Loucy (cell line): ENCODE measurements around the gene RACGAP1.

Experiments
- H2AFZ ChIP-seq: fragments of 200-600 bp; sonication (generic); 2 replicates; pipeline ENCODE4 v1.6.0; 2016; ENCODE audit warnings: antibody characterized with exemption, mild to moderate bottlenecking, low read length, moderate library complexity
- H3F3A ChIP-seq: fragments of 200-600 bp; 2 replicates; pipeline ENCODE4 v1.6.0; 2016; ENCODE audit warnings: antibody characterized with exemption, low read depth, mild to moderate bottlenecking
- H3K27me3 ChIP-seq: fragments of 200-600 bp; sonication (generic); 2 replicates; pipeline ENCODE4 v1.6.1; 2014; ENCODE audit warnings: low read length, mild to moderate bottlenecking; ENCODE audit not compliant: insufficient read depth, poor library complexity, severe bottlenecking
- H3K36me3 ChIP-seq: fragments of 200-600 bp; sonication (generic); 2 replicates; pipeline ENCODE4 v1.6.1; 2016; ENCODE audit warnings: low read length; ENCODE audit not compliant: insufficient read depth
- H3K4me1 ChIP-seq: fragments of 200-600 bp; sonication (generic); 2 replicates; pipeline ENCODE4 v1.5.1; 2014; ENCODE audit warnings: low read length, mild to moderate bottlenecking; ENCODE audit not compliant: insufficient read depth, poor library complexity, severe bottlenecking
- H3K4me2 ChIP-seq: fragments of 200-600 bp; sonication (generic); 2 replicates; pipeline ENCODE4 v1.6.0; 2014; ENCODE audit warnings: antibody characterized with exemption, low read length, low read depth, mild to moderate bottlenecking; ENCODE audit not compliant: poor library complexity, severe bottlenecking
- H3K4me3 ChIP-seq: fragments of 200-600 bp; sonication (generic); 2 replicates; pipeline ENCODE4 v1.5.1; 2014; ENCODE audit warnings: low read length, mild to moderate bottlenecking, mixed read lengths; ENCODE audit not compliant: poor library complexity, severe bottlenecking
- H3K79me2 ChIP-seq: fragments of 200-600 bp; sonication (generic); 2 replicates; pipeline ENCODE4 v1.6.1; 2014; ENCODE audit warnings: low read length; ENCODE audit not compliant: insufficient read depth
- H3K9ac ChIP-seq: fragments of 200-600 bp; sonication (generic); 2 replicates; pipeline ENCODE4 v1.6.0; 2014; ENCODE audit warnings: mild to moderate bottlenecking, low read depth, low read length, moderate library complexity; ENCODE audit not compliant: poor library complexity, severe bottlenecking
- H3K9me2 ChIP-seq: fragments of 200-600 bp; sonication (generic); replicated peaks from 2 replicates; pipeline ENCODE4 v1.6.1; 2016; ENCODE audit warnings: low read depth, low read length, mixed read lengths
- H3K9me3 ChIP-seq: fragments of 200-600 bp; sonication (generic); 2 replicates; pipeline ENCODE4 v1.6.1; 2014; ENCODE audit warnings: mild to moderate bottlenecking, antibody characterized with exemption, low read length, low read depth; ENCODE audit not compliant: insufficient read depth
- H4K20me1 ChIP-seq: fragments of 200-600 bp; sonication (generic); 2 replicates; pipeline ENCODE4 v1.6.0; 2014; ENCODE audit warnings: antibody characterized with exemption, low read length, mild to moderate bottlenecking; ENCODE audit not compliant: insufficient read depth, poor library complexity, severe bottlenecking
- CTCF ChIP-seq: fragments of 200-600 bp; sonication (generic); conservative IDR thresholded peaks from 2 replicates; pipeline ENCODE4 v1.5.1; 2014; ENCODE audit warnings: mild to moderate bottlenecking, antibody characterized with exemption, low read length
- EZH2phosphoT487 ChIP-seq: fragments of 200-600 bp; IDR thresholded peaks from 2 replicates; pipeline ENCODE4 v1.6.1; 2018; ENCODE audit warnings: antibody characterized with exemption, mild to moderate bottlenecking, moderate library complexity, borderline replicate concordance

RACGAP1 gene

GRCh38 chr12:50052544-50052943, 27.2 kb upstream of the RACGAP1 start:
- no peaks in the 10 kb centered on the region for H3F3A ChIP-seq
- no peaks in the 10 kb centered on the region for H3K79me2 ChIP-seq
- no peak for TF ChIP-seq CTCF
- H3K4me3 ChIP-seq = no peak overlapping the region
- H2AFZ ChIP-seq = no peak overlapping the region
- H3K9ac ChIP-seq = no peak overlapping the region
- H3K36me3 ChIP-seq = no peaks in the 10 kb centered on the region
- no peak overlapping the region for H3K4me2 ChIP-seq
- H3K9me2 ChIP-seq = no peaks in the 10 kb centered on the region
- H3K27me3 ChIP-seq = no peaks in the 10 kb centered on the region
- peaks cover 13% of the 10 kb centered on the region for H3K4me1 ChIP-seq
- H4K20me1 ChIP-seq = no peaks in the 10 kb centered on the region
- no peaks in the 10 kb centered on the region for H3K9me3 ChIP-seq

- no peaks in the 10 kb centered on the region for H3F3A ChIP-seq
- no peaks in the 10 kb centered on the region for H3K9me3 ChIP-seq
- no peak overlapping the region for H3K4me3 ChIP-seq
- H3K79me2 ChIP-seq = no peaks in the 10 kb centered on the region
- H3K36me3 ChIP-seq = no peaks in the 10 kb centered on the region
- no peaks in the 10 kb centered on the region for H4K20me1 ChIP-seq
- peaks cover 2% of the 10 kb centered on the region for H3K4me1 ChIP-seq
- H3K9me2 ChIP-seq = no peaks in the 10 kb centered on the region
- H3K27me3 ChIP-seq = no peaks in the 10 kb centered on the region
- no peak overlapping the region for H3K9ac ChIP-seq
- H2AFZ ChIP-seq = no peak overlapping the region
- H3K4me2 ChIP-seq = no peak overlapping the region
- no peak for TF ChIP-seq EZH2phosphoT487
- TF ChIP-seq CTCF = no peak
Measured at GRCh38 chr12:50051101-50051806, 26.0 kb upstream of the RACGAP1 start.

- no peaks in the 10 kb centered on the region for H4K20me1 ChIP-seq
- H3K9ac ChIP-seq = no peak overlapping the region
- no peak overlapping the region for H3K4me2 ChIP-seq
Measured at GRCh38 chr12:50050410-50051098, 25.3 kb upstream of the RACGAP1 start.

More at GRCh38 chr12:50050410-50051098, 25.3 kb upstream of the RACGAP1 start:
- Histone ChIP-seq H3K9me3 (no peaks in the 10 kb centered on the region), H3K9me2 (no peaks in the 10 kb centered on the region), H3K36me3 (no peaks in the 10 kb centered on the region), H3K27me3 (no peaks in the 10 kb centered on the region), H3F3A (no peaks in the 10 kb centered on the region), H3K4me3 (no peak overlapping the region), H3K79me2 (no peaks in the 10 kb centered on the region), H3K4me1 (no peaks in the 10 kb centered on the region), H2AFZ (no peak overlapping the region)
- TF ChIP-seq EZH2phosphoT487 (no peak), CTCF (no peak)
